Calu3 (cell line): ENCODE data around the gene HMX3. TPM values are rescaled to one million over a fixed set of nuclear protein-coding genes. Genes with fewer than 3 reads are reported as not detected.

Source experiments
- BruUV-seq: library from RNA; stranded (reverse); fragments of 400-500 nt; replicated peaks from 2 replicates; lab custom pipeline; 2021; lab: Mats Ljungman, UMichigan
- CTCF ChIA-PET: fragments of 300-600 bp; sonication (Branson Sonifier 250); formaldehyde crosslinking; loops from one replicate; lab custom pipeline; 2022; ENCODE audit warnings: antibody characterized with exemption; lab: Charles Lee
- DNase-seq: peaks from one replicate; pipeline ENCODE4 v3.0.0; 2022
- H3K27ac Mint-ChIP-seq: one replicate; pipeline ENCODE4 v1.8.0; 2022; ENCODE audit warnings: mixed read lengths; ENCODE audit not compliant: unreplicated experiment
- H3K27me3 Mint-ChIP-seq: one replicate; pipeline ENCODE4 v1.8.0; 2022; ENCODE audit warnings: mixed read lengths; ENCODE audit not compliant: unreplicated experiment
- H3K36me3 Mint-ChIP-seq: one replicate; pipeline ENCODE4 v1.8.0; 2022; ENCODE audit warnings: mild to moderate bottlenecking, moderate library complexity, mixed read lengths; ENCODE audit not compliant: insufficient read depth, unreplicated experiment
- H3K4me1 Mint-ChIP-seq: one replicate; pipeline ENCODE4 v1.8.0; 2022; ENCODE audit warnings: mild to moderate bottlenecking, low read depth, mixed read lengths; ENCODE audit not compliant: unreplicated experiment
- H3K4me3 Mint-ChIP-seq: one replicate; pipeline ENCODE4 v1.8.0; 2022; ENCODE audit warnings: mild to moderate bottlenecking, low read depth, moderate library complexity, mixed read lengths; ENCODE audit not compliant: unreplicated experiment
- H3K9me3 Mint-ChIP-seq: one replicate; pipeline ENCODE4 v1.8.0; 2022; ENCODE audit warnings: low read depth, mixed read lengths; ENCODE audit not compliant: unreplicated experiment
- intact Hi-C: fragments of 100-400 bp; cut with micrococcal nuclease; formaldehyde crosslinking; loops from one replicate; pipeline ENCODE4 v1.10.0; 2022; ENCODE audit not compliant: unreplicated experiment
- total RNA-seq: library from RNA; stranded (reverse); gene quantifications from 2 replicates; pipeline ENCODE4 v1.2.3, GENCODE V29; 2022
- TF ChIP-seq, protein P1 (sequence below): fragments of 200-600 bp; IDR thresholded peaks from one replicate; pipeline ENCODE4 v1.8.0; 2022; ENCODE audit warnings: antibody characterized with exemption; ENCODE audit not compliant: unreplicated experiment

Gene HMX3
- total RNA-seq, 1 experiment from 2014 or later: not detected

- BruUV-seq: no TSS peak
- intact Hi-C loops: no loop called here
- no peak for DNase-seq
- Mint-ChIP-seq H3K4me3 (no peak overlapping the region), H3K27ac (no peak overlapping the region), H3K4me1 (no peaks in the 10 kb centered on the region), H3K27me3 (peaks cover 19% of the 10 kb centered on the region), H3K9me3 (no peaks in the 10 kb centered on the region), H3K36me3 (no peaks in the 10 kb centered on the region)
- TF ChIP-seq, protein P1, sequence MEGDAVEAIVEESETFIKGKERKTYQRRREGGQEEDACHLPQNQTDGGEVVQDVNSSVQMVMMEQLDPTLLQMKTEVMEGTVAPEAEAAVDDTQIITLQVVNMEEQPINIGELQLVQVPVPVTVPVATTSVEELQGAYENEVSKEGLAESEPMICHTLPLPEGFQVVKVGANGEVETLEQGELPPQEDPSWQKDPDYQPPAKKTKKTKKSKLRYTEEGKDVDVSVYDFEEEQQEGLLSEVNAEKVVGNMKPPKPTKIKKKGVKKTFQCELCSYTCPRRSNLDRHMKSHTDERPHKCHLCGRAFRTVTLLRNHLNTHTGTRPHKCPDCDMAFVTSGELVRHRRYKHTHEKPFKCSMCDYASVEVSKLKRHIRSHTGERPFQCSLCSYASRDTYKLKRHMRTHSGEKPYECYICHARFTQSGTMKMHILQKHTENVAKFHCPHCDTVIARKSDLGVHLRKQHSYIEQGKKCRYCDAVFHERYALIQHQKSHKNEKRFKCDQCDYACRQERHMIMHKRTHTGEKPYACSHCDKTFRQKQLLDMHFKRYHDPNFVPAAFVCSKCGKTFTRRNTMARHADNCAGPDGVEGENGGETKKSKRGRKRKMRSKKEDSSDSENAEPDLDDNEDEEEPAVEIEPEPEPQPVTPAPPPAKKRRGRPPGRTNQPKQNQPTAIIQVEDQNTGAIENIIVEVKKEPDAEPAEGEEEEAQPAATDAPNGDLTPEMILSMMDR: no peak
- CTCF ChIA-PET: no interaction called here
Measured at GRCh38 chr10:123109466-123109865, 26.3 kb upstream of the HMX3 start.

DNA sequence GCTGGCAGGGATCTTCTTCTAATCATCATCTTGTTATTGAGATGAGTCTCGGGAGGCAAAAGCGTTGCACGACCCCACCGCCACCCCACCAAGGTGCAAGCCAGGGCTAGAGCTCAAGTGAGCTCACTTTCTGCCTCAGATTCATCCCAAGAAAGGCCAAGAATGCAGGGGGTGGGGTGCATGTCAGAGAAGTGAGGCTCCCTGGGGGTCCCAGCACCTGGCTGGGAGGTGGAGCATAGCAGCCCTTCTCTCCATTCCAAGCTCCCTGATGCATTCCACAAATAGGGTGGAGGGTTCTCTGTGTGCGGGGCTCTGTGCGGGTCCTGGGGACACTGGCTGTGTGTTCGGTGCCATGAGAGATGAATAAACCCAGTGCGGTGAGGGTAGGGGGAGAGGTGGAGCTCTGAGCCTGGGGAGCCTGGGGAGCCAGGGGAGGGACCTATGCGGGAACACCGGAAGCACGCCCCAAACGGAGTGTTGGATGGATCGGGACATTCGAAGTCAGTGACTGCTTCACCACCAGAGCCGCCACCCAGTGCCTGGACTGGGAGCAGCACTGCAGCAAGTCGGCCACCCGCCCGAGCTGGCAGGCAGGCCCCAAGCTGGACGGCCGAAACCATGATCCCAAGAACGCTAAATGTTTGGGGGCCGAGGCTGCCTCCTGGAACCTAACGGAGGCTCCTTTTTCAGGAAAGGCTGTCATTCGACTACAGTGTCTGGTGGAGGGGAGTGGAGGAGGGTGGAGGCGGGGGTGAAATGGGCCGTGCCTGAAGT is 17.9 kb upstream of the HMX3 start:
- Mint-ChIP-seq H3K4me1 (no peaks in the 10 kb centered on the region), H3K9me3 (no peaks in the 10 kb centered on the region), H3K27me3 (peaks cover 43% of the 10 kb centered on the region), H3K4me3 (no peak overlapping the region), H3K27ac (no peak overlapping the region), H3K36me3 (no peaks in the 10 kb centered on the region)
- CTCF ChIA-PET: no interaction called here
- TF ChIP-seq, protein P1: no peak
- intact Hi-C loops: no loop called here
- DNase-seq: no peak
- BruUV-seq: no TSS peak

DNA sequence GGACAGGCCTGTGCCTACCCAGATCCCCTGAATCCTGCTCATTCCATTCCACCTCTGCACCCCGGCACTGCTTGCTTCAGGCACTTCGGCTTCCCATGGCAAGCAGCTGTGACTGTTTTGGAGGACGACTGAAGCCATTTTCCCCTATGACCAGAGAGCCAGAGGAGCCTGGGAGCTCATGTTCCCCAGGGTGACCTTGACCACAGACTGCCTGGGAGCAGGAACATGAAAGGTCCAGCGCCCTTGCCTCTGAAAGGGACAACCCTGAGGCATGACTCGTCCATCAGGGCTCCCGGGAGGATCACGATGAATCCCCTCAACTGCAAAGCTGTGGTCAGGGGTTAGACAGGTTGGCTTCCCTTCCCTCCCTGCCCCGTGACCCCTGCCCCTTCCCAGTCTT is 16.7 kb upstream of the HMX3 start:
- Mint-ChIP-seq H3K4me3 (no peak overlapping the region), H3K27ac (no peak overlapping the region)
- no TSS peak for BruUV-seq

DNA sequence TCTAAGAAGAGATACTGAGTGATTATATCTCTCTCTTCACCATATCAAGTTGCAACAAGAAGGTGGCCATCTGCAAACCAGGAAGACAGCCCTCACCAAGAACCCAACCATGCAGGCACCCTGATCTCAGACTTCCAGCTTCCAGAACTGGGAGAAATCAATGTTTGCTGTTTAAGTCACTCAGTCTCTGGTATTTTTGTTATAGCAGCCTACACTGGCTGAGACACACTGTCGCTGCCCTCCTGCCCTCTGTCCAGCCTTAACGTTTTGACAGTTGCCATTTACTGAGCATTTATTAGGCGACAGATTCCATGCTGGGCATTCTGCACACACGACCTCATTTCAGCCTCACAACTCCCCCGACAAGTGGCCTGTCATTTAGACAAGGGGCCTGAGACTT is 9.5 kb upstream of the HMX3 start:
- BruUV-seq: no TSS peak
- no peaks in the 10 kb centered on the region for H3K4me1 Mint-ChIP-seq
- no peak overlapping the region for H3K27ac Mint-ChIP-seq
- TF ChIP-seq, protein P1: no peak
- intact Hi-C loops: no loop called here
- H3K27me3 Mint-ChIP-seq: peaks cover 83% of the 10 kb centered on the region
- no peaks in the 10 kb centered on the region for H3K9me3 Mint-ChIP-seq
- CTCF ChIA-PET: no interaction called here
- no peaks in the 10 kb centered on the region for H3K36me3 Mint-ChIP-seq
- H3K4me3 Mint-ChIP-seq: no peak overlapping the region
- no peak for DNase-seq

More for the DNA sequence above, 16.7 kb upstream of the HMX3 start:
- intact Hi-C loops: no loop called here
- peaks cover 44% of the 10 kb centered on the region for H3K27me3 Mint-ChIP-seq
- no peaks in the 10 kb centered on the region for H3K36me3 Mint-ChIP-seq
- TF ChIP-seq, protein P1: no peak
- no peaks in the 10 kb centered on the region for H3K4me1 Mint-ChIP-seq
- CTCF ChIA-PET: no interaction called here
- no peaks in the 10 kb centered on the region for H3K9me3 Mint-ChIP-seq
- DNase-seq: no peak
